GM12891 (cell line): ENCODE measurements around the gene KCNG2.

Experiments
- POLR2A ChIP-seq: IDR thresholded peaks from 2 replicates; pipeline ENCODE4 v1.6.1; 2011; ENCODE audit warnings: low read depth, low read length, control low read depth
- POLR2AphosphoS5 ChIP-seq: IDR thresholded peaks from 2 replicates; pipeline ENCODE4 v1.6.1; 2011; ENCODE audit warnings: low read depth, low read length, control low read depth
- SPI1 ChIP-seq: IDR thresholded peaks from 2 replicates; pipeline ENCODE4 v1.6.1; 2011; ENCODE audit warnings: low read depth, low read length, control low read depth
- TAF1 ChIP-seq: IDR thresholded peaks from 2 replicates; pipeline ENCODE4 v1.6.1; 2011; ENCODE audit warnings: low read depth, low read length, control low read depth

DNA sequence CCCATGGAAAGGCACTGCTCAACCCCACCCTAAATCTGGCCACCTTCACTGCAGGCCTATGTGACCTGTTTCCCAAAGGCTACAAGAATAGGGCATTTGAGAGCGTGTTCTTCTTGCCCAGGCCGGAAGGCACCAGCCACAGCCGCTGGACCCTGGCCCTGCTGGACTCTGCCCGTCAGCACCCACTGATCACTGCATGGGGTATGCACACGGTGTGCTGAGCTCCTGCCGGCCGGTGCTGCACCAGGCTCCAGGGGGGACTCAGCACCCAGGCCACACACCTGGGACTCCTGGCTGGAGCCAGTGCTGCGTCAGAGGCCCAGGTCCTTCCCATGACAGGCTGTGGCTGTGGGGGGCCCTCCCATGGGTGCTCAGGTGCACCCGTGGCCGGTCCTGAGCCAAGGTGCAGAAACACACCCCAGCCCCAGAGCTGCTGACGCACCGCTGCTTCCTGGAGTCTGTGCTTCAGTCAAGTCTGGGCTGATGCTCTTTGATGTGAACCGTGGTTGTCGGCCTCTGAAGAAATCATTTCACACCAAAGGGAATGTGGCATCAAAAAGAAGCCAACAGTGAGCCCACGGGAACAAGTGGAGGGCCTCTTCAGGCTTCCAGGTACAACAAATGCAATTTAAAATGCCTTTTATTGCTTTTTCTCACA is 6.5 kb downstream of the KCNG2 start:
- TF ChIP-seq POLR2AphosphoS5 (no peak), POLR2A (no peak), SPI1 (no peak), TAF1 (no peak)
